ENCODE measurements around the gene DLG2. TPM values are rescaled to one million over a fixed set of nuclear protein-coding genes. Genes with fewer than 3 reads are reported as not detected.

DLG2 gene
- total RNA-seq, 1 donor from 2014 or later: 1.8 TPM

GRCh38 chr11:83642500-83642899, 1984.6 kb downstream of the DLG2 start:
- Mint-ChIP-seq H3K4me3 (ENCODE audit: unreplicated experiment) (no peak overlapping the region), H3K27me3 (ENCODE audit: low read depth, unreplicated experiment) (peaks cover 5% of the 10 kb centered on the region), H3K27ac (ENCODE audit: unreplicated experiment) (no peak overlapping the region), H3K9me3 (ENCODE audit: unreplicated experiment) (no peaks in the 10 kb centered on the region), H3K4me1 (ENCODE audit: low read depth, unreplicated experiment) (no peaks in the 10 kb centered on the region), H3K36me3 (ENCODE audit: low read depth, unreplicated experiment) (no peaks in the 10 kb centered on the region)
- no peaks in the 10 kb centered on the region for H3K36me3 ChIP-seq (ENCODE audit: insufficient read depth, low read length)
- no peaks in the 10 kb centered on the region for H4K20me1 ChIP-seq (ENCODE audit: insufficient read depth, low read length)
- no peak overlapping the region for H3K4me3 ChIP-seq (ENCODE audit: insufficient read depth, low read depth, low read length)
- DNase-seq (ENCODE audit: low read depth): no peak
- no peaks in the 10 kb centered on the region for H3K27me3 ChIP-seq (ENCODE audit: insufficient read depth, low read length)
- H3K27ac ChIP-seq (ENCODE audit: low read depth, low read length): no peak overlapping the region
- H3K79me2 ChIP-seq (ENCODE audit: insufficient read depth, low read length): no peaks in the 10 kb centered on the region
- H3K4me1 ChIP-seq (ENCODE audit: insufficient read depth, low read length): no peaks in the 10 kb centered on the region
- no peak overlapping the region for H2AFZ ChIP-seq (ENCODE audit: low read depth, low read length)
- no peak for TF ChIP-seq CTCF (IDR thresholded peaks at IDR 0.05; ENCODE audit: insufficient read depth, low read depth, low read length)
- TF ChIP-seq EZH2 (IDR thresholded peaks at IDR 0.05; ENCODE audit: insufficient read depth, low read length): no peak
- no peak overlapping the region for H3K9ac ChIP-seq (ENCODE audit: low read length)
- no peaks in the 10 kb centered on the region for H3K9me3 ChIP-seq (ENCODE audit: insufficient read depth, low read depth, low read length)
- FAIRE-seq: no peak
- H3K4me2 ChIP-seq (ENCODE audit: low read length): no peak overlapping the region

- Histone ChIP-seq H3K4me2 (ENCODE audit: low read length) (no peak overlapping the region), H3K79me2 (ENCODE audit: insufficient read depth, low read length) (no peaks in the 10 kb centered on the region), H4K20me1 (ENCODE audit: insufficient read depth, low read length) (no peaks in the 10 kb centered on the region), H3K4me1 (ENCODE audit: insufficient read depth, low read length) (no peaks in the 10 kb centered on the region), H3K9me3 (ENCODE audit: insufficient read depth, low read depth, low read length) (no peaks in the 10 kb centered on the region), H2AFZ (ENCODE audit: low read depth, low read length) (no peak overlapping the region), H3K27ac (ENCODE audit: low read depth, low read length) (no peak overlapping the region), H3K27me3 (ENCODE audit: insufficient read depth, low read length) (no peaks in the 10 kb centered on the region), H3K36me3 (ENCODE audit: insufficient read depth, low read length) (no peaks in the 10 kb centered on the region), H3K9ac (ENCODE audit: low read length) (no peak overlapping the region), H3K4me3 (ENCODE audit: insufficient read depth, low read depth, low read length) (no peak overlapping the region)
- no peak for FAIRE-seq
- H3K36me3 Mint-ChIP-seq (ENCODE audit: low read depth, unreplicated experiment): no peaks in the 10 kb centered on the region
- no peaks in the 10 kb centered on the region for H3K9me3 Mint-ChIP-seq (ENCODE audit: unreplicated experiment)
- TF ChIP-seq EZH2 (IDR thresholded peaks at IDR 0.05; ENCODE audit: insufficient read depth, low read length) (no peak), CTCF (IDR thresholded peaks at IDR 0.05; ENCODE audit: insufficient read depth, low read depth, low read length) (no peak)
- H3K4me3 Mint-ChIP-seq (ENCODE audit: unreplicated experiment): no peak overlapping the region
- DNase-seq (ENCODE audit: low read depth): no peak
- peaks cover 2% of the 10 kb centered on the region for H3K27me3 Mint-ChIP-seq (ENCODE audit: low read depth, unreplicated experiment)
- no peak overlapping the region for H3K27ac Mint-ChIP-seq (ENCODE audit: unreplicated experiment)
- no peaks in the 10 kb centered on the region for H3K4me1 Mint-ChIP-seq (ENCODE audit: low read depth, unreplicated experiment)
Measured at GRCh38 chr11:83641511-83641910, 1985.6 kb downstream of the DLG2 start.

- no peaks in the 10 kb centered on the region for H4K20me1 ChIP-seq (ENCODE audit: insufficient read depth, low read length)
- FAIRE-seq (no peak), DNase-seq (ENCODE audit: low read depth) (no peak)
- H3K4me2 ChIP-seq (ENCODE audit: low read length): no peak overlapping the region
- Mint-ChIP-seq H3K9me3 (ENCODE audit: unreplicated experiment) (no peaks in the 10 kb centered on the region), H3K4me1 (ENCODE audit: low read depth, unreplicated experiment) (no peaks in the 10 kb centered on the region), H3K27me3 (ENCODE audit: low read depth, unreplicated experiment) (no peaks in the 10 kb centered on the region), H3K36me3 (ENCODE audit: low read depth, unreplicated experiment) (no peaks in the 10 kb centered on the region), H3K27ac (ENCODE audit: unreplicated experiment) (no peak overlapping the region), H3K4me3 (ENCODE audit: unreplicated experiment) (no peak overlapping the region)
- no peaks in the 10 kb centered on the region for H3K79me2 ChIP-seq (ENCODE audit: insufficient read depth, low read length)
- no peak overlapping the region for H3K9ac ChIP-seq (ENCODE audit: low read length)
- no peaks in the 10 kb centered on the region for H3K27me3 ChIP-seq (ENCODE audit: insufficient read depth, low read length)
- no peak overlapping the region for H2AFZ ChIP-seq (ENCODE audit: low read depth, low read length)
- no peak overlapping the region for H3K4me3 ChIP-seq (ENCODE audit: insufficient read depth, low read depth, low read length)
- H3K36me3 ChIP-seq (ENCODE audit: insufficient read depth, low read length): no peaks in the 10 kb centered on the region
- H3K27ac ChIP-seq (ENCODE audit: low read depth, low read length): no peak overlapping the region
- H3K9me3 ChIP-seq (ENCODE audit: insufficient read depth, low read depth, low read length): no peaks in the 10 kb centered on the region
- H3K4me1 ChIP-seq (ENCODE audit: insufficient read depth, low read length): no peaks in the 10 kb centered on the region
- no peak for TF ChIP-seq EZH2 (IDR thresholded peaks at IDR 0.05; ENCODE audit: insufficient read depth, low read length)
- TF ChIP-seq CTCF (IDR thresholded peaks at IDR 0.05; ENCODE audit: insufficient read depth, low read depth, low read length): no peak
Measured at GRCh38 chr11:83639995-83640758, 1987.0 kb downstream of the DLG2 start.
